ES-I3 (cell line): ENCODE data around the gene DUSP2.

Experiments used
- H3K36me3 ChIP-seq: 2 replicates; pipeline ENCODE4 v1.6.1; 2013; ENCODE audit warnings: mild to moderate bottlenecking, low read length, control low read depth, moderate library complexity; ENCODE audit not compliant: insufficient read depth
- H3K4me1 ChIP-seq: 2 replicates; pipeline ENCODE4 v1.6.1; 2013; ENCODE audit warnings: mild to moderate bottlenecking, control low read depth, low read length; ENCODE audit not compliant: insufficient read depth
- H3K9ac ChIP-seq: 2 replicates; pipeline ENCODE4 v1.6.1; 2013; ENCODE audit warnings: low read depth, mild to moderate bottlenecking, low read length, moderate library complexity
- H3K9me3 ChIP-seq: 2 replicates; pipeline ENCODE4 v1.6.1; 2013; ENCODE audit warnings: mild to moderate bottlenecking, low read length, moderate library complexity; ENCODE audit not compliant: control insufficient read depth, insufficient read depth

The DUSP2 gene, protein sequence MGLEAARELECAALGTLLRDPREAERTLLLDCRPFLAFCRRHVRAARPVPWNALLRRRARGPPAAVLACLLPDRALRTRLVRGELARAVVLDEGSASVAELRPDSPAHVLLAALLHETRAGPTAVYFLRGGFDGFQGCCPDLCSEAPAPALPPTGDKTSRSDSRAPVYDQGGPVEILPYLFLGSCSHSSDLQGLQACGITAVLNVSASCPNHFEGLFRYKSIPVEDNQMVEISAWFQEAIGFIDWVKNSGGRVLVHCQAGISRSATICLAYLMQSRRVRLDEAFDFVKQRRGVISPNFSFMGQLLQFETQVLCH

DNA sequence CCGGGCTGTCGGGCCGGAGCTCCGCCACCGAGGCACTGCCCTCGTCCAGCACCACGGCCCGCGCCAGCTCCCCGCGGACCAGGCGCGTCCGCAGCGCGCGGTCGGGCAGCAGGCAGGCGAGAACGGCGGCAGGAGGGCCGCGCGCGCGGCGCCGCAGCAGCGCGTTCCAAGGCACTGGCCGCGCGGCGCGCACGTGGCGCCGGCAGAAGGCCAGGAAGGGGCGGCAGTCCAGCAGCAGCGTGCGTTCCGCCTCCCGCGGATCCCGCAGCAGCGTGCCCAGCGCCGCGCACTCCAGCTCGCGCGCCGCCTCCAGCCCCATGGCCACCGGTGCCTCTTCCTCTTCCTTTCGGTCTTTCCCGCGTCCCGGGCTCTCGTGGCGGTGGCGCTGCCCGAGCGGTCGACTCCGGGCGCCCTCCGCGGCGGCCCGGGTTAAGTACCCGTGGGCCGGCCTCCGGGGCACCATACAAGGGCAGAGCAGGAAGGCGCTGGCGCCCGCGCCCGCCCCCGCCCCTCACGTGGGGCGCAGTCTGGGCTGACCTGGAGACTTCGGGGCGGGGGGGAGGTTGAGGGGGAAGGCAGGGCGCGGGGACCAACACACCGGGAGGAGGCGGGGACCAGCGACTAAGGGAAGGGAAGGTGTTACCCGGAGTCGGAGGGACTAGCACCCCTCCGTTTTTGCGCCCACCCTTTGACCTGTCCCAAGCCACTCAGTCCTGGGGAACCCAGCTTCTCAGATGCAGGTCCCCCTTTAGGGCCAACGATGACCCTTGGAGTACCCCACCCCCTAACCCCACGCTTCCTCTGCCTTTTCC is at the start of gene DUSP2:
DUSP2 (minus strand) TSS at position 405 of the 812 bp plus-strand sequence; CDS start at position 319, 86 bp downstream.
- Histone ChIP-seq H3K4me1 (peaks cover 22% of the 10 kb centered on the region; the same call in 1 of the 2 replicates), H3K9me3 (no peaks in the 10 kb centered on the region), H3K36me3 (no peaks in the 10 kb centered on the region), H3K9ac (peak within 1 kb of the TSS; percentile 48)

DNA sequence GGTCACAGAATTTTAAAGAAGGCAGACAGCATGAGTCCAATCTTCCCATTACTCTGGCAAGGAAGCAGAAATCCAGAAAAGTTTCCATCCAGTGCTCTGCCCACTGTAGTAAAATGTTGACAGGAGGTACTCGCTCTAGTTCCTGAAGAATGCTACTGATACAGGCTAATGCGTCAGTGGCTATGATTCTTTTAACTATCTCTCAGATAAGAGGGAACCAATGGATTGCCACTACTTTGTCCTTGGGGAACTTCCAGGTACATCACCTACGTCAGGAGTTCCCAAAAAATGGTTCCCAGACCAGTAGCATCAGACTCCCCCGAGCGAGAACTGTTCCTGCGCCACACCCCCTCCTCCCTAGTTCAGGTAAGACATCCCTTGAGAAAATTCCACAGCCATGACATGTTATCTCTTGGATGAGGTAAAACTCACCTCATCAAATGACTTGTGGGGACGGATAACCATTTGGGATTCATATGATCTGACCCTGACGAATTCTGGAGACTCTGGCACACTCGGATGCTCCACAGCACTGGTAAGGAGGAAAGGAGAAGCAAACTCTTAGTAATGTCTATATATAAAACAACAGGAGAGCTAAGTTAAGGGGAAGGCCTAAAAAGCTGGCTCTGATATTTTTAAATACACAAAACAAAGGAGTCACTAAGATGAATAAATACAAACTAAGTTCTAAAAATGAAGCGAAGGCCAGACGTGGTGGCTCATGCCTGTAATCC is 46.9 kb upstream of the DUSP2 start:
- Histone ChIP-seq H3K9me3 (no peaks in the 10 kb centered on the region), H3K9ac (no peak overlapping the region), H3K36me3 (peaks cover 27% of the 10 kb centered on the region), H3K4me1 (no peaks in the 10 kb centered on the region)

DNA sequence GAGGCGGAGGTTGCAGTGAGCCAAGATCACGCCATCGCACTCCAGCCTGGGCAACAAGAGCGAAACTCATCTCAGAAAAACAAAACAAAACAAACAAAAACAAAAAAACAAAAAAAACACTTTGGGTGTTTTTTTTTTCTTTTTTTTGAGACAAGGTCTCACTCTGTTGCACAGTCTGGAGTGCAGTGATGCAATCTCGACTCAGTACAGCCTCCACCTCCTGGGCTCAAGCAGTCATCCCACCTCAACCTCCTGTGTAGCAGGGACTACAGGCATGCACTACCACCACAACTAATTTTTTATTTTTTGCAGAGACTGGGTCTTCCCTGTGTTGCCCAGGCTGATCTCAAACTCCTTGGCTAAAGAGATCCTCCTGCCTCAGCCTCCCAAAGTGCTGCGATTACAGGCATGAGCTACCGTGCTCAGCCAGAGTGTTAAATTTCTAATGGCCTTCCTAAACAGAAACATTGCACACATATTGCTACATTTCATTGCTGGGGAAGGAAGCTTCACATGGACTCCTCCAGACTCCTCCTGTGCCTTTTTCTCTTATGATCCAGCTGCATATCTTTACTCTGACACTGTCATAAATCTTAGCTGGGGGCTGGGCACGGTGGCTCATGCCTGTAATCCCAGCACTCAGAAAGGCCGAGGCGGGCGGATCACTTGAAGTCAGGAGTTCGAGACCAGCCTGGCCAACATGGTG is 43.7 kb upstream of the DUSP2 start:
- no peaks in the 10 kb centered on the region for H3K9me3 ChIP-seq
- no peak overlapping the region for H3K9ac ChIP-seq
- no peaks in the 10 kb centered on the region for H3K4me1 ChIP-seq
- H3K36me3 ChIP-seq = peaks cover 42% of the 10 kb centered on the region

GRCh38 chr2:96186562-96186961 is 41.3 kb upstream of the DUSP2 start:
- Histone ChIP-seq H3K36me3 (peaks cover 33% of the 10 kb centered on the region), H3K9ac (no peak overlapping the region), H3K4me1 (no peaks in the 10 kb centered on the region)

DNA sequence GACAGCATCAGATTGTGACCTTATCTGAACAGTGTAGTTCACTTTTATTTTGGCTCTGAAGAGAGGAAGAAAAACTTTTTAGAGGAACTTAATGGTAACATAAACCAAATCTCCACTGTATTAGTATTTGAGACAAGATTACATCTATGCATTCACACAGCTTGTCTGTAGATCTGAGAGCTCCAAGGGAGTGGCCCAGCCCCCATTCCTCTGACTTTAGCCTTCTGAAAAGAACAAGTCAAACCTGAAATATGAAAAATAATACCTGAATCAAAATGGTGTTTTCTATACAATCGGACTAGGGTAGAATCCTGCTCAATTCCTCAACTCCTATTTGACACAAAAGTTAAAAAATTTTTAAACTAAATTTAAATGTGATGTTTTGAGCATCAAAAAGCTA is 40.3 kb upstream of the DUSP2 start:
- Histone ChIP-seq H3K36me3 (peaks cover 28% of the 10 kb centered on the region), H3K9ac (no peak overlapping the region), H3K4me1 (no peaks in the 10 kb centered on the region), H3K9me3 (no peaks in the 10 kb centered on the region)

More at GRCh38 chr2:96186562-96186961, 41.3 kb upstream of the DUSP2 start:
- H3K9me3 ChIP-seq = no peaks in the 10 kb centered on the region

DNA sequence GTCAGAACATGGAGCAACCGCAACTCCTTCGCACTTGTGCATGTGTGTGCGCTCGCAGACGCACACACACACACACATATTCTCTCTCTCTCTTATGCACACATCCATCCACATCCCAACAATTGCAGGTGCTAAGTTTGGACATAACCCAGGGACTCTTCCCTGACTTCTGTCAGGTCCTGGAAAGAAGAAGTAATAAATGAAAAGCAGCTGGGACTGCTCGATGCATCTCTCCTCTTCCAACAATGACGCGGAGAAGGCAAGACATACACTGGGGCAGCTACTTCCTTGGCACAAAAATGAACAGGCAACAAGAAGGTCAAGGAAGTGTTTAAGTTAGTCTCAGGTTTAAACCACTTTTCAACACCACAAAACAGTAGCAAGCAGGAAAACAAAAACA is 39.7 kb upstream of the DUSP2 start:
- Histone ChIP-seq H3K36me3 (peaks cover 28% of the 10 kb centered on the region), H3K4me1 (no peaks in the 10 kb centered on the region), H3K9me3 (no peaks in the 10 kb centered on the region), H3K9ac (no peak overlapping the region)

DNA sequence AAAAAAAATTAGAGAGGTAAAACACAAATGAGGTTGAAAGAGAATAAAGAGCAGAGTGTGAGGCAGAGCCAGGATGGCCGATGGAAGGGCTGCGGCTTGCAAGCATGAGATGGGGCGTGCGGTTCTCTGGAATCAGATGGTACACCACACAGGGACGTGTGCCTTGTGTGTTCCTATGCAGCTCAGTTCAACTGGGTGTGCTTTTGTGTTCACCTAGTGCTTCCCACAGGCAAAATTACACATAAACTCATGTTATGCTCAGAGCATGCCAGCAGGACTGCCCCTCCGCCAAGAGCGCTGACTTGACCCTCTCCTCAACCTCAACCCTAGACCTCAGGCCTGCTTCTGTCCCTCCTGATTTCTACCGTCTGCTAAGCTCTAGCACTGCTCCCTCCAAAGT is 38.9 kb upstream of the DUSP2 start:
- H3K9me3 ChIP-seq = no peaks in the 10 kb centered on the region
- peaks cover 27% of the 10 kb centered on the region for H3K36me3 ChIP-seq
- H3K9ac ChIP-seq = no peak overlapping the region
- no peaks in the 10 kb centered on the region for H3K4me1 ChIP-seq

DNA sequence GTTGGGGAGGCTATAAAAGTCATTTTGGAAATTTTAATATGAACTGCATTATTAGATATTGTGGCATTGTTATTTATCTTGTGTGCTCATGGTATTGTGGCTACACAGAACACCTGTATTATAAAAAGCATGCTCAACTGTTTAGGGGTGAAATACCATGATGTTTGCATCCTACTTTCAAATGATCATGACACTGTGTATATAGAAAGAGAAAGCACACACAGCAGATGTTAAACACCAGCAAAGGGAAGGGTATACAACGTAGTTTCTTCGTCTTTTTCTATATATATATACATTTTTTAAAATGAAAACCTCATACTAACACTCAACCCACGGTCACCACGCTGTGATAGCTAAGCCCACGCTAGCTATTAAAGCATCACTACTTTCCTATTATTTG is 36.3 kb upstream of the DUSP2 start:
- Histone ChIP-seq H3K9ac (no peak overlapping the region), H3K4me1 (no peaks in the 10 kb centered on the region), H3K36me3 (peaks cover 17% of the 10 kb centered on the region), H3K9me3 (no peaks in the 10 kb centered on the region)

- no peak overlapping the region for H3K9ac ChIP-seq
- H3K4me1 ChIP-seq = no peaks in the 10 kb centered on the region
- no peaks in the 10 kb centered on the region for H3K9me3 ChIP-seq
- peaks cover 7% of the 10 kb centered on the region for H3K36me3 ChIP-seq
Observed at GRCh38 chr2:96180521-96180920, 35.3 kb upstream of the DUSP2 start.

- peaks cover 2% of the 10 kb centered on the region; the same call in 1 of the 2 replicates for H3K36me3 ChIP-seq
- H3K9ac ChIP-seq = no peak overlapping the region
- H3K4me1 ChIP-seq = no peaks in the 10 kb centered on the region
- H3K9me3 ChIP-seq = no peaks in the 10 kb centered on the region
Observed at GRCh38 chr2:96180002-96180401, 34.8 kb upstream of the DUSP2 start.

GRCh38 chr2:96176661-96177060 is 31.4 kb upstream of the DUSP2 start:
- Histone ChIP-seq H3K36me3 (no peaks in the 10 kb centered on the region), H3K9me3 (no peaks in the 10 kb centered on the region), H3K9ac (no peak overlapping the region), H3K4me1 (no peaks in the 10 kb centered on the region)

DNA sequence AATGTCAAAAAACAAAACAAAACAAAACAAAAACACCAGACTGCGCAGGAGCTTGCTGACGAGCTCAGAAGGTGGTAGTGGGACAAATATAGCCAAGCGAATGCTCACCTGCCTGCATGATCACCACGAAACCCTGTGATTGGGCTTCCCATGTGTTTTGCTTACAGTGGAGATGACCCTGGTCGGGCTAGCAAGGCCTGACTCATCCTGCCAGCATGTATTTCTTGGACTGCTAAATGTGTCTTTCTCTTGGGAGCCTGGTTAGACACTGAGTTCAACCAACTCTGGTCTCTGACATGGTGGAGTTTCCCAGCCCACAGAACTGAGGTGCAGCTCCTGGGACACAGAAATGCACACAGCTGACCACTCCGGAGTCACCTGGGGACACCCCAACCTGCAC is 30.7 kb upstream of the DUSP2 start:
- Histone ChIP-seq H3K9me3 (no peaks in the 10 kb centered on the region), H3K9ac (no peak overlapping the region), H3K4me1 (no peaks in the 10 kb centered on the region), H3K36me3 (no peaks in the 10 kb centered on the region)

- Histone ChIP-seq H3K9ac (no peak overlapping the region), H3K4me1 (no peaks in the 10 kb centered on the region), H3K9me3 (peaks cover 4% of the 10 kb centered on the region), H3K36me3 (no peaks in the 10 kb centered on the region)
Observed at GRCh38 chr2:96174251-96175144, 29.3 kb upstream of the DUSP2 start.
